Measurements from ENCODE around the gene GADL1.

GRCh38 chr3:30750967-30751366 is 143.5 kb downstream of the GADL1 start:
- no peak for TF ChIP-seq POLR2A (IDR thresholded peaks at IDR 0.05)
- TF ChIP-seq, protein P1, sequence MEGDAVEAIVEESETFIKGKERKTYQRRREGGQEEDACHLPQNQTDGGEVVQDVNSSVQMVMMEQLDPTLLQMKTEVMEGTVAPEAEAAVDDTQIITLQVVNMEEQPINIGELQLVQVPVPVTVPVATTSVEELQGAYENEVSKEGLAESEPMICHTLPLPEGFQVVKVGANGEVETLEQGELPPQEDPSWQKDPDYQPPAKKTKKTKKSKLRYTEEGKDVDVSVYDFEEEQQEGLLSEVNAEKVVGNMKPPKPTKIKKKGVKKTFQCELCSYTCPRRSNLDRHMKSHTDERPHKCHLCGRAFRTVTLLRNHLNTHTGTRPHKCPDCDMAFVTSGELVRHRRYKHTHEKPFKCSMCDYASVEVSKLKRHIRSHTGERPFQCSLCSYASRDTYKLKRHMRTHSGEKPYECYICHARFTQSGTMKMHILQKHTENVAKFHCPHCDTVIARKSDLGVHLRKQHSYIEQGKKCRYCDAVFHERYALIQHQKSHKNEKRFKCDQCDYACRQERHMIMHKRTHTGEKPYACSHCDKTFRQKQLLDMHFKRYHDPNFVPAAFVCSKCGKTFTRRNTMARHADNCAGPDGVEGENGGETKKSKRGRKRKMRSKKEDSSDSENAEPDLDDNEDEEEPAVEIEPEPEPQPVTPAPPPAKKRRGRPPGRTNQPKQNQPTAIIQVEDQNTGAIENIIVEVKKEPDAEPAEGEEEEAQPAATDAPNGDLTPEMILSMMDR (IDR thresholded peaks at IDR 0.05): no peak
